HG02970 (cell line): ENCODE measurements around the gene STOML1.
"Not testable (repeated sequence)": the region's sequence is repeated elsewhere in the genome, so short reads cannot be mapped to it uniquely, and the experiment has no call there.

Experiments
- ATAC-seq: cut with Tn5 transposase; IDR thresholded peaks from one replicate; pipeline ENCODE4 v1.9.1; 2021; ENCODE audit warnings: mild to moderate bottlenecking, moderate library complexity, moderate number of reproducible peaks; ENCODE audit not compliant: unreplicated experiment, low FRiP score

STOML1 gene

GRCh38 chr15:73949496-73949895 is 42.6 kb downstream of the STOML1 start:
- ATAC-seq, result no peak

GRCh38 chr15:73948982-73949381 is 43.1 kb downstream of the STOML1 start:
- no peak for ATAC-seq

GRCh38 chr15:73948396-73948795 is 43.7 kb downstream of the STOML1 start:
- ATAC-seq, result no peak

- no peak for ATAC-seq
These were observed 44.4 kb downstream of the STOML1 start for GRCh38 chr15:73947651-73948050.

- ATAC-seq, result no peak
These were observed 45.2 kb downstream of the STOML1 start for GRCh38 chr15:73946795-73947370.

GRCh38 chr15:73946046-73946721 is 45.9 kb downstream of the STOML1 start:
- ATAC-seq, result no peak

- ATAC-seq, result no peak
These were observed 47.0 kb downstream of the STOML1 start for GRCh38 chr15:73945130-73945508.

GRCh38 chr15:73944161-73945129 is 47.6 kb downstream of the STOML1 start:
- no peak for ATAC-seq

GRCh38 chr15:73942751-73943270 is 49.3 kb downstream of the STOML1 start:
- ATAC-seq, result no peak

GRCh38 chr15:73941871-73942635 is 50.0 kb downstream of the STOML1 start:
- ATAC-seq, result no peak

- no peak for ATAC-seq
These were observed 50.6 kb downstream of the STOML1 start for GRCh38 chr15:73941449-73941848.

- ATAC-seq, result no peak
These were observed 51.1 kb downstream of the STOML1 start for GRCh38 chr15:73941044-73941443.

GRCh38 chr15:73940061-73940981 is 51.8 kb downstream of the STOML1 start:
- no peak for ATAC-seq

- no peak for ATAC-seq
These were observed 53.0 kb downstream of the STOML1 start for GRCh38 chr15:73939138-73939537.

GRCh38 chr15:73938516-73938915 is 53.6 kb downstream of the STOML1 start:
- ATAC-seq, result not testable (repeated sequence)

GRCh38 chr15:73937726-73938125 is 54.4 kb downstream of the STOML1 start:
- ATAC-seq, result no peak

GRCh38 chr15:73937296-73937695 is 54.8 kb downstream of the STOML1 start:
- no peak for ATAC-seq

- no peak for ATAC-seq
These were observed 55.4 kb downstream of the STOML1 start for GRCh38 chr15:73936588-73937290.

GRCh38 chr15:73936181-73936580 is 55.9 kb downstream of the STOML1 start:
- ATAC-seq, result no peak
